ENCODE measurements around the gene RPTOR.

DNA sequence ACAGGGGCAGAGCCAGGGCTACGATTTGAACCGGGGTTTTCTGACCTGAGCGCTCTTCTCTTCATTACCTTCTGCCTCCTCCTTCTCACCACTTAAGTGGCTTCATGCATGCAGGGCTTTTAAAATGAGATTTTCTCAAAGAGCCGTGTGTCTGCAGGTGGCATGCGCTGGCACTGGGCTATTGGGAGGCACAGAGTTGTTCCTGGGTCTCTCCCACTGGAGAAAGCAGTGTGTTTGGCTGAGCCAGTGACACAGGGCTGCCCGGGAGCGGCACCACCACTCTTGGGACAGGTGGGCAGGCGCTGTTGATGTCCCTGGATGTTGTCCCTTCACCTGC lies 228.2 kb downstream of the RPTOR start:
- no peak for TF ChIP-seq JUN (IDR thresholded peaks at IDR 0.05; ENCODE audit: borderline replicate concordance, insufficient read depth, insufficient read length, low read depth)
- TF ChIP-seq, protein P1, sequence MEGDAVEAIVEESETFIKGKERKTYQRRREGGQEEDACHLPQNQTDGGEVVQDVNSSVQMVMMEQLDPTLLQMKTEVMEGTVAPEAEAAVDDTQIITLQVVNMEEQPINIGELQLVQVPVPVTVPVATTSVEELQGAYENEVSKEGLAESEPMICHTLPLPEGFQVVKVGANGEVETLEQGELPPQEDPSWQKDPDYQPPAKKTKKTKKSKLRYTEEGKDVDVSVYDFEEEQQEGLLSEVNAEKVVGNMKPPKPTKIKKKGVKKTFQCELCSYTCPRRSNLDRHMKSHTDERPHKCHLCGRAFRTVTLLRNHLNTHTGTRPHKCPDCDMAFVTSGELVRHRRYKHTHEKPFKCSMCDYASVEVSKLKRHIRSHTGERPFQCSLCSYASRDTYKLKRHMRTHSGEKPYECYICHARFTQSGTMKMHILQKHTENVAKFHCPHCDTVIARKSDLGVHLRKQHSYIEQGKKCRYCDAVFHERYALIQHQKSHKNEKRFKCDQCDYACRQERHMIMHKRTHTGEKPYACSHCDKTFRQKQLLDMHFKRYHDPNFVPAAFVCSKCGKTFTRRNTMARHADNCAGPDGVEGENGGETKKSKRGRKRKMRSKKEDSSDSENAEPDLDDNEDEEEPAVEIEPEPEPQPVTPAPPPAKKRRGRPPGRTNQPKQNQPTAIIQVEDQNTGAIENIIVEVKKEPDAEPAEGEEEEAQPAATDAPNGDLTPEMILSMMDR (IDR thresholded peaks at IDR 0.05; ENCODE audit: extremely low read depth in 1 of 2, insufficient read depth in 1 of 2, low read depth in 1 of 2, low read length in 2 of 2): no peak
- TF ChIP-seq POLR2A (IDR thresholded peaks at IDR 0.05; ENCODE audit: low read depth, low read length): no peak
- TF ChIP-seq, protein P2, sequence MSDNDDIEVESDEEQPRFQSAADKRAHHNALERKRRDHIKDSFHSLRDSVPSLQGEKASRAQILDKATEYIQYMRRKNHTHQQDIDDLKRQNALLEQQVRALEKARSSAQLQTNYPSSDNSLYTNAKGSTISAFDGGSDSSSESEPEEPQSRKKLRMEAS (IDR thresholded peaks at IDR 0.05; ENCODE audit: insufficient read depth, insufficient read length): no peak
- no peak for TF ChIP-seq EZH2 (IDR thresholded peaks at IDR 0.05; ENCODE audit: borderline replicate concordance, low read depth, low read length, severe bottlenecking)
- TF ChIP-seq GATA2 (IDR thresholded peaks at IDR 0.05; ENCODE audit: insufficient read depth, insufficient read length, low read depth, low read length): no peak
- TF ChIP-seq MYC (IDR thresholded peaks at IDR 0.05; ENCODE audit: low read depth, low read length): no peak
- no peak for TF ChIP-seq POLR2AphosphoS5 (IDR thresholded peaks at IDR 0.05; ENCODE audit: insufficient read depth, low read depth, low read length)
- no peak for TF ChIP-seq FOS (IDR thresholded peaks at IDR 0.05; ENCODE audit: borderline replicate concordance, insufficient read depth, low read length)

All from endothelial cell of umbilical vein (primary cell).